Medulla oblongata (tissue), 1 donor: ENCODE measurements around the gene EEFSEC.

Experiments used
- DNase-seq: peaks from one replicate; pipeline ENCODE4 v3.0.0-alpha.2; 2015; ENCODE audit errors: extremely low spot score

Gene EEFSEC, protein sequence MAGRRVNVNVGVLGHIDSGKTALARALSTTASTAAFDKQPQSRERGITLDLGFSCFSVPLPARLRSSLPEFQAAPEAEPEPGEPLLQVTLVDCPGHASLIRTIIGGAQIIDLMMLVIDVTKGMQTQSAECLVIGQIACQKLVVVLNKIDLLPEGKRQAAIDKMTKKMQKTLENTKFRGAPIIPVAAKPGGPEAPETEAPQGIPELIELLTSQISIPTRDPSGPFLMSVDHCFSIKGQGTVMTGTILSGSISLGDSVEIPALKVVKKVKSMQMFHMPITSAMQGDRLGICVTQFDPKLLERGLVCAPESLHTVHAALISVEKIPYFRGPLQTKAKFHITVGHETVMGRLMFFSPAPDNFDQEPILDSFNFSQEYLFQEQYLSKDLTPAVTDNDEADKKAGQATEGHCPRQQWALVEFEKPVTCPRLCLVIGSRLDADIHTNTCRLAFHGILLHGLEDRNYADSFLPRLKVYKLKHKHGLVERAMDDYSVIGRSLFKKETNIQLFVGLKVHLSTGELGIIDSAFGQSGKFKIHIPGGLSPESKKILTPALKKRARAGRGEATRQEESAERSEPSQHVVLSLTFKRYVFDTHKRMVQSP

DNA sequence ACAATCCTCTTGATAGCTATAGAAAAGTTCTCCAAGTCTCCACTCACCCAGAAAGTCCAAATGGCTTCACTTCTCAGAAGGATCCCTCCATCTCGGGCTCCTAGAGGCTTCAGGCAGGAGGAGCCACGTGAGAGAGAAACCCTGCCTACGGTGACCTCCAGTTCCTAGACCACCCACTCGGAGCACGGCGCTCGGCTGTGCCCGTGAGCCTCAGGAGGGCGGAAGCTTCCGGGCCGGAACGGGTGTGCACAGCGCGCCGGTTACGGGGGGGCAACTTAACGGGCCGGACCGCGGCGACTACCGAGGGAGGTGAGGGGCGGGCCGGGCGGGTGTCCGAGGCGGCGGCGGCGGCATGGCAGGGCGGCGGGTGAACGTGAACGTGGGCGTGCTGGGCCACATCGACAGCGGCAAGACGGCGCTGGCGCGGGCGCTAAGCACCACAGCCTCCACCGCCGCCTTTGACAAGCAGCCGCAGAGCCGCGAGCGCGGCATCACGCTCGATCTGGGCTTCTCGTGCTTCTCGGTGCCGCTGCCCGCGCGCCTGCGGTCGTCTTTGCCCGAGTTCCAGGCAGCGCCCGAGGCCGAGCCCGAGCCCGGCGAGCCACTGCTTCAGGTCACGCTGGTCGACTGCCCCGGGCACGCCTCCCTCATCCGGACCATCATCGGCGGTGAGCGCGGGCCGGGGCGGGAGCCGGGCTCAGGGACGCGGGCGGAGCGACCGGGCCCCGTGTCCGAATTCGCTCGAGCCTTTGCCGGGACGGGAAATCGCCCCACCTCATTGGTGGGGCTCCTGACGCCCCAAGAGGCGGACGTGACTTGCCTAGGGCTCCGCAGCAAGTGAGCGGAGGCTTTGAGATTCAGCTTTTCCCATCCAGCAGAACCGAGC, at the start of gene EEFSEC:
TSS of gene EEFSEC (plus strand) at position 326 of the 886 bp plus-strand sequence. CDS start at position 353, 27 bp downstream.
- DNase-seq = peak; percentile 57

DNA sequence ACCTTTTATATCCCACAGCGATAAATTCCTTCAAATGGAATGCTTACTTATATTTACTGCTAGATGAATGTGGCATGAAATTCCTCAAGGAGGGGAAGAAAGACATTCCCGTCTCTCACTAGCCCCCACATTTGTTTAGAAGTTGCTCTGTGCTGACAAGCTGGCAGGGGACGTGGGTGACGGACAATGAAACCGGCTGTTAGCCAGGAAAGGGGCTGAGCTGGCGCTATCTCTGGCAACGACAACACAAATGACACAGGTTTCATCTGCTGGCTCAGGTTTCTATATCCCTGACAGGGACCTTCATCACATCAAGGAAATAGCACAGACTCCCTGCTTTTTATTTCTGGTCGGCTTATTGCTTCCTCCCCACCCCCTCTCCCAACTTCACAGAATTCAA, 45.4 kb upstream of the EEFSEC start:
- no peak for DNase-seq

DNA sequence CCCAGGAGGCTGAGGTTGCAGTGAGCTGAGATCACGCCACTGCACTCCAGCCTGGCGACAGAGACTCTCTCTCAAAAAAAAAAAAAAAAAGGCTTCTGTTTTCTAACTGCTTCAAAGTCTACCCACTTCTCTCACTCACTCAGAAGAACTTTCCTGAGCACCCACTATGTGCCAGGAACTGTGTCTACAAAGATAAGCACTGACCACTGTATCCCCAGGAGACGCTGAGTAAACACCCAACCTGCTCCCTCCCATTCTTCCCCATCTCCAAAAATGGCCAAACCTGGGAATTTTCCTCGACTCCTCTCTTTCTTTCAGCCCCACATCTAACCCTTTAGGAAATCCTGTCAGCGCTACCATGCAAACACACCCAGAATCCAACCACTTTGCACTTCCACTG, 42.1 kb upstream of the EEFSEC start:
- DNase-seq = no peak

DNA sequence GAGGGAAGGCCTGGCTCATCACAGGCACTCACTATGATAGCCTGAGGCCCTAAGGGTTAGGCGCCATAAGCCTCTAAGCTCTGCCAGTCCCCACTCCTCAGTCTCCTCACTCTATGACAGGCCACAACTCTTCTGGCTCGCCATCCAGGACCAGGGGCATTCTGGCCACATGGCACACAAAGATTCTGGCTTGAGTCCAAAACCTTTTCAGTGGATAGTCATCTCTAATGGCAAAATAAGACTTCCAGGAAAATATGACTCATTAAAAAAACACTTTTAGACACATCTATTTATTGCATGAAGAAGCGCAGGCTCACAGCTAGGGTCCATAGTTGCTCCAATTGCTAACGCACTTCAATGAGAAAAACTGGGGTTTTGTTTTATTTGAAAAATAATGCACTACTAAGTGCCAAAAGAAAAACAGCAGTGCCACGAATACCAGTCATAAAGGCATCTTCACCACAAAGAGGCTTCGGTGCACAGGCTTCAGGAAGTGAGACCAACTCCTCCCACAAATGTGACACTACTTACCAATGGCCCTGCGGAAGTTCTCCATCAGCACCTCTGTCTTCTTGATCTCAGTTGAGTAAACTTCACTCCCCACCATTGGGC, 40.8 kb upstream of the EEFSEC start:
- DNase-seq = no peak

DNA sequence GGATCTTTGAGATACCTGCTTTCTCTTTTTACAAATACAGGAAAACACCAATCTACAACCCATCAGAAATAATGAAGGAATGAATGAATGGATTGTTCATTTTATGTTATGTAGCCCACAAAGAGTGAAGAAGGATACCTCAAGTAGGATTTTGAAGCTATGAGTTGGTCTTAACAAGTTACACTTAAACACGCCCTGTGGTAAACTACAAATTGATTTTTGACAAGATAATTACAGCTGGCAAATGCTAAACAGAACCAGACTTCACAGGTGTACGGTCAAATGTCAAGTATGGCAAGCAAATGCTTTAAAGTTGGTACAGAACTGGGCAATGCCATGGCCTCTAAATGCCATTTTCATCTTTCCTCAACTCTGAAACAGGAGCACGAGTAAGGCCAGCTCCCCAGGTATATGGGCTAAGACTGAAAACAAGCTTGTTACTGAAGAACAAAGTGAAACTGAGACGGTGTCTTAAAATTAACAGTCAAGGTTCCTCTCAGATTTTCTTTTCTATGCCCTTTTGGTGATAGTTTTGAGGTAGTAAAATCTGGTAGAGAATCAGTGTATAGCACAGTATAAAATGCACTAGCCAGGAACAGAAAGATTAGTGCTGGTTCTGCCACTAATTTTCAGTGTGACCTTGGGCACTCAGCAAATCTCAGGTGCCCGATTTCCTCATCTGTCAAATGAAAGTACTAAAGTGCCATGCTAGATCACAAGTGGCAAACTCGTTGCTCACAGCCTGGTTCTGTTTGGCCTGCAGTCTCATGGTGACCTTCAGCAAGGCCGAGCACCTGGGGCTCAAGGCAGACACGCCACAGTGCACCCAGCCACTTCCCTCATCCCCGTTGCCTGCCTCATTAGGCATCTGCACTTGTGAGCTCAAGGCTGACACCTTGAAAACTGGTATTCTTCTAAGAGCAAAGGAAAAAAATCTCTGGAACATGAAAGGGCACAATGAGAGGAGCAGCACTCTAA, 39.2 kb upstream of the EEFSEC start:
- no peak for DNase-seq

DNA sequence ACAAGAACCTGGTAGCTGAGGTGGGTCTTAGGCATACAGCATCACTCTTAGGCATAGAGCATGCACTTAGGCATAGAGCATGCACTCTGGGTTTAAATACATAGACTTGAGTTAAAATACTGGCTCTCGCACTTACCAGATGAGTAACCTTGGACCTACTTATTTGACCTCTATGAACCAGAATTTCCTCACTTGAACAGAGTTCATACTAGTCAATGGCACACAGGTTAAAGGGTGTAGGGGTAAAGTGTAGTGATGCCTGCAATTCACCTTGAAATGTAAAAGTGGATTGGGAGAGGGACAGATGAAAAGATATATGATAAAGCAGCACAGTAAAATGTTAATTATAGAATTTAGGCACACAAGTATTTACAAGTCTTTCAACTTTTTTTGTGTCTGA, 31.3 kb upstream of the EEFSEC start:
- no peak for DNase-seq

DNA sequence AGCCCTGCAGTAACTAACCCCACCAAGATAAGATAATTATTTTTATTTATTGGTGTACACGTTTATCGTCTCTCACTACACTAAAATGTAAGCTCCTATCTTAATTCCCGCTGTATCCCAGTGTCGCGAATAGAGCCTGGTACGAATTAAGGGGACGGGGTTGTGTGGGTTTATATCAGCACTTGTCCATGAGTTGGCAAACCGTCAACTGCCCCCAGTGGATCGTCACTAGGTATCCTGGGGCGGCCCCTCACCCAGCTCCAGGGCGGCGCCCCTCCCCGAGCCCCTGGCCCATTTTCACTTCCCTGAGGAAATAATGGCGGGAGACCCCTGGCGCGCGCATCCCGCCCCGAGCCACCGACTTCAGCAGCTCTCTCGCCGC, 30.1 kb upstream of the EEFSEC start:
- DNase-seq = no peak

DNA sequence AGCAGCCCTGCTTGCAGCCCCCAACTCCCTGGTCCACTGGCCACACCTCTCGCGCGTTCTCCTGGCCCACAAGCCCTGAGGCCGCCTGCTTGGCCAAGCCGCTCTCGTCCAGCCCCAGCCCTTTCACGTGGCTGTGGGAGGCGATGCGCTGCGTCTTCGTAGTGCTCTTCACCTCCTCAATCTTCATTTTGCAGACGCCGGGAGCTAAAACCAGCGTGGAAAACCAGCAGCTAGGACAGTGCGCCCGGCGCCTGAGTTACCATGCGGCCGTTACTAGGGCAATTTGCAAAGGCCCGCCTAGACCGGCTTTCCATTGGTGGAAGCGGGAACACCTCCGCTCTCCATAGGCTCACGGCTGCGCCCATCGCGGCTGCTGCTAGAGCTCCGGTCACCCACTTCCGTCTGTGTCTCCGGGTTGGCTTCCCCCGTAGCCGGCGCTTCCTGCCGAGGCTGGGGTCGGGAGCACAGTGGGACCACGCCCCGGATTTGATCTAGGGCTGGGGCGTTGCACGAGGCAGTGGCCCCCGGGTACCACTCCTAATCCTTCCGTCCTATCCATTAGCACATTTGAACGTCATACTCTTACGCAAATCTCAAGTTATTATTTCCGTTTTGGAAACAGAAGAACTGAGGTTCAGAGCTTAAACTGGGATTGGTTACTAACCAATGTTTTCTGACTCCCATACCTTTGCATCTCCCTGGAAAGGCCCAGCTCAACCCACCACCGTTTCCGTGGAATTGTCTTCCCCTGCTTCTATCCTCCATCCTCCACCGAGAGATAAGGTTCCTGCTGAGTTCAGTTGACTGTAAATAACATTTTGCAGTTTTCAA, 29.5 kb upstream of the EEFSEC start, which contains the start of gene RUVBL1:
TSS of gene RUVBL1 (minus strand) at position 275 of the 831 bp plus-strand sequence. CDS start at position 187, 88 bp downstream.
- peak; percentile 98 for DNase-seq

DNA sequence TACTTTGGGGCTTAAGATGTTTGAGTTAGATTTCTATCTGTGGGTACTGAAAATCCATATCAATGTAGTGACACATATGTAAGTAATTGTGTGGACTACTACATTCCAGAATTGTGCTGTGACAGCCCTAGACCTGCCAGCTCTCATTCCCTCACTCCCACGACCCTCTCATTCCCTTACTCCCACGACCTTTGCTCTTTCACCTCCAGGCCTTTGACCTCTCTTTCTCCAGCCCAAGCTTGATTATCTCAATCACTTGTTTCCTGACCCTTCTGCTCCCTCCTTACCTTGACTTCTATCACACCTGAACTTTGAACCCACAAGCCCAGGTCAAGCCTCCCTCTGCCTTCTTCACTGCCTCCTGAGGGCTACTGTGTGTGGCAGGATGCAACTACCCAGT, 26.0 kb upstream of the EEFSEC start:
- no peak for DNase-seq

DNA sequence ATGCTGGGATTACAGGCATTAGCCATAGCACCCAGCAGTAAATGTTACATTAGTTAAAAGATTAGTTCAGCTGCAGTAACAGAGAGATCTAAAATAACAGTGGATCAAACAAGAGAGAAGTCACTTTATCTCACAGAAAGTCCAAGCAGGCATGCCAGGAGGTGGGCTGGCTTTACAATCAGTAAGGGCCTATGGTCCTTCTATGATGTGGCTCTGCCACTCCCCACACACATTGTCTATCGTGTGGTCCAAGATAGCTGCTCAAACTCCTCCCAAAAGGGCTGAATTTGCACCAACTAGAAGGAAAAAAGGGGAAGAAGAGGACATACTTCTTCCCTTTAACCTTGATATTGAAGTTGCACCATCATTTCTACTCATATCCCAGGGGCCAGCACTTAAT, 25.0 kb upstream of the EEFSEC start:
- DNase-seq = no peak

DNA sequence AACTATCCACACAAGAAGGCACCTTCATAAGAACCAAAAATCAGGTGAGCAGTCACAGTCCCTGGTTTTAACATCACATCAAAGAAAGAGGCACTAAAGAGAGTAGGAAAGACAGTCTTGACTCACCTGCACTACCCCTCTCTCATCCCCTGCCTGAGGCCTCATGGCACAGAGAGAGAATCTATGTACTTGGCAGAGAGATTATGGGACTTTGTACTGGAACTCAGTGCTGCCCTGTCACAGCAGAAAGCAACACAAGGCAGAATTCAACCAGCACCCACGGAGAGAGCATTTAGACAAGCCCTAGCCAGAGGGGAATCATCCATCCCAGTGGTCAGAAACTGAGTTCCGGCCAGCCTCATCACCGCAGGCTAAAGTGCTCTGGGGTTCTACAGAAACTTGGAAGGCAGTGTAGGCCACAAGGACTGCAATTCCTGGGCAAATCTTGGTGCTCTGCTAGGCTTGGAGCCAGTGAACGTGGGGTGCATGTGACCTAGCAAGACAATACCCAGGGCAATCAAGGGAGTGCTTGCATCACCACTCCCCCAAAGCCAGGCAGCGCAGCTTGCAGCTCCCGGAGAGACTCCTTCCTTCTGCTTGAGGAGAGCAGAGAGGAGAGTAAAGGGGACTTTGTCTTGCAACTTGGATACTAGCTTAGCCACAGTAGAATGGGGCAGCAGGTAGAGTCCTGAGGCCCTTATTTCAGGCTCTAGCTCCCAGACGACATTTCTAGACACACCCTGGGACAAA, 21.2 kb upstream of the EEFSEC start:
- no peak for DNase-seq

DNA sequence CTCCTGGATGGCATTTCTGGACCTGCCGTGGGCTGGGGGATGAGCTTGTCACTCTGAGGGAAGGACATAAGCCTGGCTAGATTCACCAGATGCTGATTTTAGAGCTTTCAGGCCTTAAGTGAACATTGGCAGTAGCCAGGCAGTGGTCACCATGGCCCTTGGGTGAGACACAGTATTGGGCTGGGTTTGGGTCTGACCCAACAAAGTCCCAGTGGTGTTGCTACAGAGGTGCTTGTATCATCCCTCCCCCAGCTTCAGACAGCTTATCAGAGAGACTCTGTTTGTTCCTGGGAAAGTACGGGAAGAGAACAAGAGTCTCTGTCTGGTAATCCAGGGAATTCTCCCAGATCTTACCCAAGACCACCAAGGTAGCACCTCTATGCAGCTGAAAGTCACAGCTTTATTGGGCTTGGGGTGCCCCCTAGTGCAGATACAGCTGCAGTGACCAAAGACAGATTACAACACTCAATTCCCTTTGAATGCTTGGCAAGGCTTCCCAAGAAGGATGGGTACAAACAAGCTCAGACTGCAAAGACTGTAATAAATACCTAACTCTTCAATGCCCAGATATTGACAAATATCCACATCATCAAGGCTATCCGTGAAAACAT, 19.9 kb upstream of the EEFSEC start:
- DNase-seq = peak; percentile 11

DNA sequence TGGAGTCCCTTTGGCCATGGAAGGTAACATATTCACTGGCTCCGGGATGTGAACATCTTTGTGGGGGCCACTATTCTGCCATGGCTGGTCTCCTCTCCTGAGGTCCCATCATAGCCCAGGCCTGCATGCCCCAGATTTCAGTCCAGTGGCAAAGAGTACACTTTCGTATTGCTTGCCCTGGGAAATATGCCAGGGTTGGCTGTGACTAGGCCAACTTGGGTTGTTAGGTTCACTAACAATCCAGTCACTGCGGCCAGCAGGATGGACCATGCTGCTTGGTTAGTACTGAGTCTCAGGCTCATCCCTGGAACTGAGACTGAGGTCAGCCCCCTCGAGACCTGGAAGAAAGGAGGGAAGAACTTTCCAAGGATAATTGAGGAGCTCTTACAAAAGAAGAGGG, 9.8 kb upstream of the EEFSEC start:
- DNase-seq = no peak

DNA sequence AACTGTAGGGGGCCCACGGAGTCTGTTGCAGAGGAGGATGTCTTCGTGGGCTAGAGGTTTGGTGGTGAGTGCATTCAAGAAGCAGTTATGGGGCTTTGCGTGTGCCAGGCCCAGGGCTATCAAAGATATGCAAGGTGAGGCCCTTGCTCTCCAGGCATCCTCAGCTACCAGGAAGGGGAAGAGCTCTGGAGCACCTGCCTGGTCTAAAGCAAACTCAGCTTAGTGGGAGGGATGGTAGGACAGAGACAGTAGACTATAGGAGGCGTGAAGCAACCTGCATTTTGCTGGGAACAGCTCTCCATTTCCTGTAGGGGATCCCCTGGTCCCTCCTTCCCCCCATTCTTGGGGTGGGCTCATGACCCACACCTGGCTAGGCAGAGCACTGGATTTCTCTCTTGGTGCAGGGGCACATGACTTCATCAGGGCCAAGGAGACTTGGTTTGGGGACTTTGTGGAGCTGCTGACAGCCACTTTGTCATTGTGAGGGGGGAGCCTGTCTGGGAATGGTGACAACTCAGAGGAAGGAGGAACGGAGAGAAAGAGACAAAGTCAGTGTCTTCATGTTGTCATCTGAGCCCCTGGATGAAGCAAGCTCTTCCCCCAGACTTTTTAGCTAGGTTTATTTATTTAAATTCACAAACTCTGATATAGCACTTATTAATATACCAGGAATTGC, 8.6 kb upstream of the EEFSEC start:
- no peak for DNase-seq

DNA sequence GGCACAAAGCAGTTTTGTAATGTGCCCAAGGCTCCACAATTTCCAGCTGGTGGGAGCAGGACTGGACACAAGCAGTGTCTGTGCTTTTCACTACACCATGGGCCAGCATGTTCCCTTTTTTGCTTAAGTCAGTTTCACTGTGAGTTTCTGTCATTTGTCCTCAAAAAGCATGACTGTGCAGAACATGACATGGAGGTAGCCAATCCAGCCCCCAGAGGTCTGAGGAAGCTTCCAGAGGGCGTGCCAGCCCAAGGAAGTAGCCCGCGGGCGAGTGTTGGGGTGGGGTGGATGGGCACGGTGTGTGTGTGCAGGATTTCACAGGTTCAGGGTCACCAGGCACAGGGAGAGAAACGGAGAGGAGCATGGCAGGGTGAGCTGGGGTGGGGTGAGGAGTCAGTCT, 8.0 kb upstream of the EEFSEC start:
- DNase-seq = peak; percentile 82

DNA sequence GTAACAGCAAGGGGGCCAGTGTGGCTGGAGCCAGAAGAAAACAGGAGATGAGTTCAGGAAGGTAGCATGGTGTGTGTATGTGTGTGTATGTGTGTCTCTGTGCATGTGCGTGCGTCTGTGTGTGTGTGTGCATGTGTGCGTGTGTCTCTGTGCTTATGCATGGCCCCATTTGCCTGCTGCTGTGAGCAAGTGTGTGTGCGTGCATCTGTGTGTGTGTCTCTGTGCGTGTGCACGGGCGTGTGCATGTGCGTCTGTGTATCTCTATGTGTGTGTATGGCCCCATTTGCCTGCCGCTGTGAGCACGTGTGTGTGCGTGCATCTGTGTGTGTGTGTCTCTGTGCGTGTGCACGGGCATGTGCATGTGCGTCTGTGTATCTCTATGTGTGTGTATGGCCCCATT, 7.1 kb upstream of the EEFSEC start:
- DNase-seq = no peak

DNA sequence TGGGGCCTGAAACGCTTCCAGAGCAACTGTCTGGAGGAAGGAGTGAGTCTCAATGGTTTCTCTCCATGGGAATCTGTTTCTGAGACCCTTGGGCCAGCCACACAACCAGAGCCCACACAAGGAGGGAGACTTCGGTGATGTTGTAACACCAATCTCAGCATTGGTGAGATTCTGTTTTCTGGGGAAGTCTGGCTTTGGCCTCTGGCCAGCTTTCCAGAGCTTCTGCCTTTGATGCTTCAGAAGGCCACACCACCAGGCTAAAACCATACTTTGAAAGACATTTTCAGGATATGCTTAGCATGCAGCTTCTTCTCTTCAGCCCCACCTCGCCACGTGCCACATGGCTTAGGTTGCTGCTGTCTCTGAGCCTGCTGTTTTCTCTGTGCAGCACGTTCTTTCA, 3.6 kb upstream of the EEFSEC start:
- peak; percentile 58 for DNase-seq

DNA sequence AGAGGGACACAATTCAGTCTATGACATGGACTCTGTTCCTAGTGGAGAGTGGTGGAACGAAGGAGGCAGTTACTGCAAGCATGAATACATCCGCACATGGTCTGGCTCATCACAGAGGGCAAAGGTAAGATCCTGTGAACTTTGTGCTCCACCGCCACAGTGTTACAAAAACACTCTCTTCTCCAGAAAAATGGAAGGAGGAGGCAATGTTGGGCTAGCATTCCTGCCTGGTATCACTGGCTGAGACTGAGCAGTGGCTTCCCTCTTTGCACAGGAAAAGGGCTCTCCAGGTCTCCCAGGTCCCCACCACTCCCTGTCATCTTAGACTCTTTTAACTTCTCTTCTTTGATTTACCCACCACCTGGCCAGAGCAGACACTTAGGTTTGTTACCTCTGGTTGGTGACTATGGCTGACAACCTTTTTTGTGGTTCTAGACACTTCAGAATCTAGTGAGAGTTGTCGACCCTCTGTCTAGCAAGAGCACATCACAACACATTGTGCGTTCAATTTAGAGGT, 1.5 kb upstream of the EEFSEC start:
- DNase-seq = no peak
